GM18870 (cell line): ENCODE measurements around the gene ZBTB7B.
"Not testable (repeated sequence)": the region's sequence is repeated elsewhere in the genome, so short reads cannot be mapped to it uniquely, and the experiment has no call there.

Source experiments
- ATAC-seq: cut with Tn5 transposase; IDR thresholded peaks from one replicate; pipeline ENCODE4 v1.9.1; 2021; ENCODE audit warnings: moderate library complexity; ENCODE audit not compliant: unreplicated experiment

The ZBTB7B gene

GRCh38 chr1:154967331-154967950 lies 35.2 kb upstream of the ZBTB7B start:
- ATAC-seq, result no peak

GRCh38 chr1:154968731-154969130 lies 33.9 kb upstream of the ZBTB7B start:
- ATAC-seq, result no peak

DNA sequence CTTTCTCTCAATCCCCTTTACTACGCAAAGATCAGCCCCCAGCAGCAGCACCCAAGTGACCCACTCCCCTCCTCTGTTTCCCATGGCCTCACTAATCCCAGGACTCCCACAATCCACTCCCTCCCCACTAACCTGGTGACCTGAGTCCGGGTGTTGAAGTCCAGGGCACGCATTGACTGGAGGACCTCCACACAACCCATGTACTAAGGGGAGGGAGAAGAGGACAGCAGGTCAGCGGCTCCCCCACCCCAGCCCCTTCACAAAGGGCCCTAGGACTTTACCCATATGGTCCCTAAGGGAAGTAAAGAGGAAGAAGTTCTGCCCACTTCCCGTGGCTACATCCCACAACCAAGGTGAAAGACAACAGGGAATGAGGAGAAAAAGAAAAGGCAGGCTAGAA lies 33.4 kb upstream of the ZBTB7B start:
- no peak for ATAC-seq

- ATAC-seq, result no peak
These were observed 32.6 kb upstream of the ZBTB7B start for GRCh38 chr1:154969860-154970452.

DNA sequence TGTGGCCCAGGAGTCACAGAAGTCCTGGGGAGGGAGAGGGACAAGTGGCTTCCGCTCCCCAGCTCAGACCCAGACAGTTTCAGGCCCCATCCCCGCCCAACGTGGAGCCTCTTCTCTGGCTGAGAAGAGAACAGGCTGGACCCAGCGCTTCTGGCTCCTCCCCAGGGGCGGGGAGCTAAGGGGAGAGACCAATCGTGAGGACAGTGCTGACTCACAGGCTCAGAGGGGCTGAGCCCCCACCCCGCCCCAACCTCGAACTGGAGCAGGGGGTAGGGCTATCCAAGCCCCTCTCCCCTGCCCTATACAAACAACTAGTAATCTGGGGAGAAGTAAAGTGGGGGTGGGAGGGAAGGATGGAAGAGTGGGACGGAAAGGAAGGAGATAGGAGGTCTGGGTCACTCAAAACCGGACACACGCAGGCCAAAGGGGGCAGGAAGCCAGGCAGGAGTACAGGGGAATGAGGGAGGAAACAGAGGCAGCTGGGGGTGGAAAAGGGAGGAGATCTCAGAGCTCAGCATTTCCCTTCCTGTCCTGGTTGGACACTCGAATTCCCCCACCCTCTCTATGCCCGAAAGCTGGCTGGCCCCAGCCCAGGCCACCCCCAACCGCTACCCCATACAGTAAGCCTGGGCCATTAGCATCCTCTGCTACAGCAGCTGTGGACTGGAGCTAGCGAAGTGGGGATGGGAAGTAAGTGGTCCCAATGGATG lies 31.8 kb upstream of the ZBTB7B start, which contains the start of gene SHC1:
SHC1 (minus strand) TSS at position 117 of the 710 bp plus-strand sequence. CDS start 221 bp downstream, outside the sequence.
- no peak for ATAC-seq

- no peak for ATAC-seq
These were observed 31.1 kb upstream of the ZBTB7B start for GRCh38 chr1:154971341-154971998.

- no peak for ATAC-seq
These were observed 30.4 kb upstream of the ZBTB7B start for GRCh38 chr1:154972213-154972516.

- ATAC-seq, result no peak
These were observed 29.9 kb upstream of the ZBTB7B start for GRCh38 chr1:154972517-154973343.

DNA sequence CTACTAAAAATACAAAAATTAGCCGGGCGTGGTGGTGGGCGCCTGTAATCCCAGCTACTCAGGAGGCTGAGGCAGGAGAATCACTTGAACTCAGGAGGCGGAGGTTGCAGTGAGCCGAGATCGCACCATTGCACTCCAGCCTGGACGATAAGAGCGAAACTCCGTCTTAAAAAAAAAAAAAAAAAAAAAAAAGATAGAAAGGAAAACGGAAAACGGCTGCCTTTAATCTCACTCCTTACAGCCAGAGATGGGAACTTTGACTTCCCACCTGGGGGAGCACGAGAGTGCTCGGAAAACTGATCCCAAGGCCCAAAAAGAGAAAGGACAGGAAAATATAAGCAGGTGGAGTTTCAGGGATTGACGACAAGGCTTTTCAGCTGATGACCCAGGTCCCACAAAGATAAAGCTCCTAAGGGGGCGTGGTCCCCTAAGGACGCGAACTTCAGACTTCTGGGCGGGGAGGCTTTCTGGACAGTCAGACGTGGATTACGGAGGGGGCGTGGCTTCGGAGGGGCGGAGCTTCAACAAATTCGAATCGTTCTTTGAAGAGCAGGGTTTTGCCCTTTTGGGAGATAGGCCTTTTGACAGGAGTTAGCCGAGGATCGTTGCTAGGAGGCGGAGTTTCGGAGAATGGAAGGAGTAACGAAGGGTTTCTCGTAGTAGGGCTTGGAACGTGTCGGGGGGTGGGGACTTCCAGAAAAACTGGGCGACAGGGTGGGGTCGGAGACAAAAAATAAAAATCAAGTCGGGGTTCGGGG lies 29.1 kb upstream of the ZBTB7B start:
- no peak for ATAC-seq

DNA sequence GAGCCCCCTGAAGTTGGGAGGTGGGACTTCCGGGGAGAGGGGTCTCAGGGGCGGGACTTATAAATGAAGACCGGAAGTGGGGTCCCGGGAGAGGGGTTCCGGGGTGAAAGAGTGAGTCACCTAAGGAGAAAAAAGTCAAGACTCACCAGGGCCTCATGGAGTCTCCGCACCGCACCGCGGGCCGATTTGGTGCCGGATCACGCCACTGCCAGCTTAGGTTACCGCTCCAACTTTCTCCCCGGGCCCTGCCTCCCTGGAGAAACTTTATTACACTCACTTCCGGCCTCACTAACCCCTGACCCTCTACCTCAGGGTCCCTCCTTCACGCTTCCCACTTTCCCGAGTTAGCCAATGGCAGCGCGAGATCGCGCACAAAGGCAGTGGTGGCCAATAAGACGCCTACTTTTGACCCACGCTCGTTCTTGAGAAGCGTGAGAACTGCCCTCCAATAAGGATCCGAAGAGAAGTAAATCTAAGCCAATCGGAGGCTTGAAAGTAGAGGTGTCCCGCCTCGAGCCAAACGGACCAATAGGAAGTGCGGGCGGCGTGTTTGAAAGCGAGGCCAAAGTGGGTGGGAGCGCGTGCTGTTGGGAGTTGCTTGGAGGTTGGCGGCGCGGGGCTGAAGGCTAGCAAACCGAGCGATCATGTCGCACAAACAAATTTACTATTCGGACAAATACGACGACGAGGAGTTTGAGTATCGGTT lies 28.3 kb upstream of the ZBTB7B start, which contains the start of gene CKS1B:
CKS1B (plus strand) TSS at position 580 of the 706 bp plus-strand sequence; CDS start at position 645, 65 bp downstream.
- peak; percentile 76 for ATAC-seq

- peak; percentile 47 for ATAC-seq
These were observed 27.7 kb upstream of the ZBTB7B start for GRCh38 chr1:154974808-154975408.

DNA sequence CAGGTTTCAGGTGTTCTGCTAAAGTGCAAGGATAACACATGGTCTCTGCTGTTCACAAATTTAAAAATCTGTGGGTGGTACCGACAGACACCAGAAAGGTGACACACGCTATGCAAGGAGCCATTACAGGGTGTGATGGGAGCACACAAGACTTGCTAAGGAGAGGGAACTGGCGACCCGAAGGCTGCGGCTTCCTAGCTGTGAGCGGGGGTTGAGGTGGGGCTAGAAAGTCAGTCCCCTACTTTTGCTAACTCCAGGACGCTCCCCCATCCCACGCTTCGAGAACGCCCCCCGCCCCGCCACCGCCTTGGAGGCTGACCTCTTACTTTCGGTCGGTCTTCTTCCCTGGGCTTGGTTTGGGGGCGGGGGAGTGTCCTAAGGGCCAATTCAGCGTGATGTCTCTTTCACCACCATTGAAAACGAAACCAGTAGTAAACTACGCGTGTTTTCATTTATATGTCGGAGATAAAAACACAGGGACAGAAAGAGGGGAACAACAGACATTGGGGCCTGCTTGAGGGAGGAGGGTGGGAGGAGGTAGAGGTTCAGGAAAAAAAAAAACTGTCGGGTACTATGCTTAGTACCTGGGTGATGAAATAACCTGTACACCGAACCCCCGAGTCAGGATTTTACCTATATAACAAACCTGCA lies 27.1 kb upstream of the ZBTB7B start:
- no peak for ATAC-seq

DNA sequence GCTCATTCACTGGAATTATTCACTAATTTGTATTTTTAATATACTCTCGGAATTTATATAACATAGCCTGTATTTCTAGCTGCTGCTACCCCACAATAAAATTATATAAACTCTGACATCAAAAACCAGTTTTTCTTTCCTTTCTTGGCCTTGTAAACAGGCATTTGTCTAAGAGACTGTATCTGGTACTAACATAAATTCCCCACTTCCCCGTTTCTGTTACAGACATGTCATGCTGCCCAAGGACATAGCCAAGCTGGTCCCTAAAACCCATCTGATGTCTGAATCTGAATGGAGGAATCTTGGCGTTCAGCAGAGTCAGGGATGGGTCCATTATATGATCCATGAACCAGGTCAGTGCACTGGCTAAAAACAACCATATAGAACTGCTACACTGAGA lies 24.8 kb upstream of the ZBTB7B start:
- not testable (repeated sequence) for ATAC-seq

GRCh38 chr1:154978360-154978759 lies 24.2 kb upstream of the ZBTB7B start:
- no peak for ATAC-seq

GRCh38 chr1:154982341-154982740 lies 20.3 kb upstream of the ZBTB7B start:
- no peak for ATAC-seq

- ATAC-seq, result peak; percentile 96
These were observed 19.5 kb upstream of the ZBTB7B start, which contains the start of gene FLAD1 for GRCh38 chr1:154982897-154983648. Gene FLAD1, plus strand, starts transcription at chr1:154983344. Its CDS starts 351 bp downstream, at chr1:154983695.

DNA sequence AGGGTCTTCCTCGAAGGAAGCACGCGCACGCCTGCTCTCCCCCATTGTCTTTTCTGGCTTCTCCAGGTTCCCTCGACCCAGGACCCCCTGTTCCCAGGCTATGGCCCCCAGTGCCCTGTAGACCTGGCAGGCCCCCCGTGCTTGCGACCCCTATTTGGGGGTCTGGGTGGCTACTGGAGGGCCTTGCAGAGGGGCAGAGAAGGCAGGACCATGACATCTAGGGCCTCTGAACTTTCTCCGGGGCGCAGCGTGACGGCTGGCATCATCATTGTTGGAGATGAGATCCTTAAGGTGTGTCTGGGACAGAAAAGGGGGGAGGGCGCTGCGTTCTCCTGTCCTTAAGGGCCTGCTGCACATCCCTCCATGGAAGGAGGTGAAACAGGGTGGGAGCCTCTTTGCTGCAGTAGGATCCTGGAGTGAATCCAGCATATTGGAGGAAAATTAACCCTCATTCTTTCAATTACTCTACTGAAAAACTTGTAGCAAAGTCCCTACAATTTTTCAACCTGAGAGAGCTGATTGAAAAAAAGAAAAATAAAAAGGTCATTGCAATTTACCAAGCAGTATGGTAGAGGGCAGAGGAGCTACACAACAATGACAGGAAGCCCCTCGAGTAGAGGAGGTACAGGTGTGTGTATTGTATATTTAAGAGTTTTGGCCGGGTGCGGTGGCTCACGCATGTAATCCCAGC lies 18.7 kb upstream of the ZBTB7B start:
- ATAC-seq, result no peak
